Stimulated activated CD8-positive, alpha-beta memory T cell treated with anti-CD3 and anti-CD28 coated beads, Interleukin-12 subunit alpha, Interleukin-12 subunit beta, amount 100 ng/mL, for 24 hours (primary cell): ENCODE measurements around the gene RAD50.
"Not testable (repeated sequence)": the region's sequence is repeated elsewhere in the genome, so short reads cannot be mapped to it uniquely, and the experiment has no call there.

Experiments
- DNase-seq: peaks from one replicate; pipeline ENCODE4 v3.0.0-alpha.2; 2020; ENCODE audit errors: extremely low read depth

Gene RAD50

GRCh38 chr5:132557478-132558172, 848 bp downstream of the RAD50 start:
- DNase-seq = no peak

DNA sequence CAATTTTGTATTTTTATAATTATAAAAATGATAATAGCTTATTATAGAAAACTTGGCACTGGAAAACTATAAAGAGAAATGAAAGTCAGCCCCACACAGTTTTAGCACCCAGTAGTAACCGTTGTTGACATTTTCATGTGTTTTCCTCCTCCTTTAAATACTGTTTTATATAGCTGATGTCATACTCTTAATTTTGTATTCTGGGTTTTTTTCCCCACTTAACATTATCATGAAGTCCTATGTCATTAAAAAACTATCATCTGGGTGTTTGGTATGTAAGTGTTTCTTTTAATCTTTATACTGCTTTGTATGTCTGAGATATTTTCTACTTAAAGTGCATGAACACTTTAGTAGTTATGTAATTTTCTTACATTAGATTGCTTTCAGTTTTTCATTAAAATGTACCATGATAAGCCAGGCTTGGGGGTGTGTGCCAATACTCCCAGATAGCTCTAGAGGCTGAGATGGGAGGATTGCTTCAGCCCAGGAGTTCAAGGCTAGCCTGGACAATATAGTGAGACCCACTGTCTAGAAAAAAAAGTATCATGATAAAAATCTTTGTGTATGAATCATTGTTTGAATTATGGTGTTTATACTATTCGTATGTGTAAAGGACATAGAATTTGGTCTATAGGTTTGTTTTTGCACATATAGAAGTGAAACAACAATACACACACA, 2.7 kb downstream of the RAD50 start:
- DNase-seq = no peak

GRCh38 chr5:132561601-132562000, 4.8 kb downstream of the RAD50 start:
- DNase-seq = no peak

- DNase-seq = not testable (repeated sequence)
These were observed 7.8 kb downstream of the RAD50 start for GRCh38 chr5:132564555-132564954.

- DNase-seq = no peak
These were observed 9.9 kb downstream of the RAD50 start for GRCh38 chr5:132566657-132567056.

- no peak for DNase-seq
These were observed 19.3 kb downstream of the RAD50 start for GRCh38 chr5:132576123-132576522.

DNA sequence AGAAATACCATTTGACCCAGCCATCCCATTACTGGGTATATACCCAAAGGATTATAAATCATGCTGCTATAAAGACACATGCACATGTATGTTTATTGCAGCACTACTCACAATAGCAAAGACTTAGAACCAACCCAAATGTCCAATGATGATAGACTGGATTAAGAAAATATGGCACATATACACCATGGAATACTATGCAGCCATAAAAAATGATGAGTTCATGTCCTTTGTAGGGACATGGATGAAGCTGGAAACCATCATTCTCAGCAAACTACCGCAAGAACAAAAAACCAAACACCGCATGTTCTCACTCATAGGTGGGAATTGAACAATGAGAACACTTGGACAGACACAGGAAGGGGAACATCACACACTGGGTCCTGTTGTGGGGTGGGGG, 27.8 kb downstream of the RAD50 start:
- not testable (repeated sequence) for DNase-seq

GRCh38 chr5:132586063-132586462, 29.3 kb downstream of the RAD50 start:
- no peak for DNase-seq

DNA sequence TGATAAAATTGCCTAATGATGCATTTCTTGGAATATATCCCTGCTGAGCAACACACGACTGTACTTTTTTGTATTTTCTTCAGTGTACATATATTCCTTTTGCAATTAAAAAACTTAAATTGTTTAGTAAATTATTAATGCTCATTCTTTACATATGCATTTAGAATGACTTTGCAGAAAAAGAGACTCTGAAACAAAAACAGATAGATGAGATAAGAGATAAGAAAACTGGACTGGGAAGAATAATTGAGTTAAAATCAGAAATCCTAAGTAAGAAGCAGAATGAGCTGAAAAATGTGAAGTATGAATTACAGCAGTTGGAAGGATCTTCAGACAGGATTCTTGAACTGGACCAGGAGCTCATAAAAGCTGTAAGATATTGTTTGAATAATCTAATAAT, 32.7 kb downstream of the RAD50 start:
- no peak for DNase-seq

- no peak for DNase-seq
These were observed 34.4 kb downstream of the RAD50 start for GRCh38 chr5:132591145-132591544.

DNA sequence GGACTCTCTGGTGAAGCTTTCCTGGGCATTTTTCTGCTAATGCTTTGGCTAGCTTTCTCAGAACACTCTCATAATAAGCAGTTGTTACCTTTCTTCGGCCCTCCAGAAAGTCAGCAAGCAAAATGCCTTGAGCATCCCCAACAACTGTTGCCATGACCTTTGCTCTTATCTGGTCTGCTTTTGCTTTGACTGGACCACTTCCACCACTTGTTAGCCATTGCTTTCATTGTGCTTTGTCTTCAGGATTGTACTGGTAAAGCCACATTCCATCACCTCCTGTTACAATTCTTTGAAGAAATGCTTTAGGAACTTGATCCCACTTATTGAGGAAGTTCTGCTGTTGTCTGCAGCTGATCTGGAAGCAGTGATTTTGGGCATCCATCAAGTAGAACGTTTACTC, 35.7 kb downstream of the RAD50 start:
- no peak for DNase-seq

DNA sequence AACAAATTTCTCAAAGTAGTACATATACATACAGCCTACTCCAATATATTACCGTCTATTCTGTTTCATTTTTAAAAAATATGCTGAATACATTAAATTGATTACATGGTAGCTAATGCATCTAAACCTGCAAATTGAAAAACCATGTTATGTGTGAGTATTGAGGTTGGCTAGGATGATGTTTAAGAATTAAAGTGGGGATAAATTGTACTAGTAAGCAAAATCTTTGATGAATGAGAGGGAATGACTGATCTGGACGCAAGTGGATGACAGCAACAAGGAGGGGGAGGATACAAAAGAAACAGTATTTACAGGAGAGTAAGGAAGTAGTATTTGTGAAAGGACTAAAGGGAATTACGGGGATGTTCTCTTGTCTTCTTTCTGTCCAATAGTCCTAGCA, 37.4 kb downstream of the RAD50 start:
- no peak for DNase-seq

DNA sequence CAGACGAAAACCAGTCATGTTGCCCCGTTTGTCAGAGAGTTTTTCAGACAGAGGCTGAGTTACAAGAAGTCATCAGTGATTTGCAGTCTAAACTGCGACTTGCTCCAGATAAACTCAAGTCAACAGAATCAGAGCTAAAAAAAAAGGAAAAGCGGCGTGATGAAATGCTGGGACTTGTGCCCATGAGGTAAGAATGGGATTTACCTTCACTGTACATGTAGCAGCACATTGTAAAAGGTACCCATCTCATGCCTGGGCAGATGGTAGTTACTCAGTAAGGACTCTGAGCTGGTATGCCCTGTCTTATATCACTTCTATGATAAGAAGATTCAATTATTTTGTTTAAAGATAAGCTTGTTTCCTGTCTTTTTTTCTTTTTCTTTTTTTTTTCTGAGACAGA, 38.8 kb downstream of the RAD50 start:
- no peak for DNase-seq

- DNase-seq = no peak
These were observed 44.4 kb downstream of the RAD50 start for GRCh38 chr5:132601071-132601728.

DNA sequence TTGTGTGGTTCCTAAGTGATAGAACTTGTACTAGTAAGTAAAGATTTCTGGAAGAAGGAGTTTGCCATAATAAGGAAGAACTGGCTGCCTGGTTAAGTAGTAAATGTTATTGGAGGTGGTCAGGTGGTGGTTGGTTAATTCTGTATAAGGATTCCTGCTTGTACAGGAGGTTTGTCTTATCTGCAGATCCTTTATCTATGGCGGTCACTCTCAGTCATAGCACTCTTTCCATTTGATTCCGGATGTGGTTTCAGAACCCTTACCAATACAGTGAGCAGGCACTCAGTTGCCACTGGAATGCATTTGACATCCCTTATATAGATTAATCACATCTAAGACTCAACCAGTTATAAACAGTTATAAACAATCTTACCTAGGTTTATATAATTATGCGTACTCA, 50.3 kb downstream of the RAD50 start:
- DNase-seq = no peak

DNA sequence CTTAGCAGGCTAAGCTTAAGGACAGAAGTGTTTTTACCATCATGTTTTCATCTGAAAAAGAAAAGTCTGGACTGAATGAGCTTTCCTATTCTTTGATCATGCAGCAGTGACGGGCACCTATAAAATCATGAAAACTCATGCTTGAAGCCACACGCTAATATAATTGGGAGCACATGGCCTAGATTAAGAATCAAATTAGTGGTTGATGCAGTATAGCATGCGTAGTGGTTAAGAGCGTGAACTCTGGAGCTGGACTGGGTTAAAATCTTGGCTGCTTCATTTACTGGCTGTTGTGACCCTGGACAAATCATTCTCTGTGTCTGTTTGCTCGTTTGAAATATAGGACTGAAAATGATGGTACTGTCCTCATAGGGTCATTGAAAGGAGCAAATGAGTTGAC, 51.3 kb downstream of the RAD50 start:
- DNase-seq = no peak

- DNase-seq = no peak
These were observed 55.2 kb downstream of the RAD50 start for GRCh38 chr5:132611965-132612364.

DNA sequence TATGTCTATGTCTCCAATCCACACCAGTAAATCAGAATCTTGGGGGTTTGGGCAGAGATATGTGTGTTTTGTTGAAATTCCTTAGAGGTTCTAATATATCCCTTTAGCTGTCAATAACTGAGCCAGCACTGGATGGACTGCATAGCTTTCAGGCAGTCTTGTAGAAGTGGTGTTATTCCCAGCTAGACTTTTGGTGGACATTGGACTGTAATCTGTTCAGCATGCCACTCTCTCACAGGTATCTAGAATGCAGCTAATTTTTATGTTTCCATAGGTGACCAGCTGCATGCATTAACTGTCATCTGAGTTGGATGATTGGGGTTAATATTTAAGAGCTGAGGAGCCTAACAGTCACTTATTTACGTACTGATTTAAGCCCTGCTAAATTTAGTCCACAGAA, 56.1 kb downstream of the RAD50 start:
- no peak for DNase-seq

GRCh38 chr5:132621699-132622098, 64.9 kb downstream of the RAD50 start:
- DNase-seq = no peak

GRCh38 chr5:132622608-132623007, 65.8 kb downstream of the RAD50 start:
- DNase-seq = no peak

- DNase-seq = no peak
These were observed 70.7 kb downstream of the RAD50 start for GRCh38 chr5:132627470-132627869.

GRCh38 chr5:132628814-132629213, 72.0 kb downstream of the RAD50 start:
- DNase-seq = no peak
